Cerebellar nuclear complex (tissue), 1 donor: Measurements from ENCODE around the gene CPLX3.

Experiments
- DNase-seq, 2 experiments: peaks; one replicate each; lab custom pipeline; 2025; lab: John Stamatoyannopoulos, UW

The CPLX3 gene

DNA sequence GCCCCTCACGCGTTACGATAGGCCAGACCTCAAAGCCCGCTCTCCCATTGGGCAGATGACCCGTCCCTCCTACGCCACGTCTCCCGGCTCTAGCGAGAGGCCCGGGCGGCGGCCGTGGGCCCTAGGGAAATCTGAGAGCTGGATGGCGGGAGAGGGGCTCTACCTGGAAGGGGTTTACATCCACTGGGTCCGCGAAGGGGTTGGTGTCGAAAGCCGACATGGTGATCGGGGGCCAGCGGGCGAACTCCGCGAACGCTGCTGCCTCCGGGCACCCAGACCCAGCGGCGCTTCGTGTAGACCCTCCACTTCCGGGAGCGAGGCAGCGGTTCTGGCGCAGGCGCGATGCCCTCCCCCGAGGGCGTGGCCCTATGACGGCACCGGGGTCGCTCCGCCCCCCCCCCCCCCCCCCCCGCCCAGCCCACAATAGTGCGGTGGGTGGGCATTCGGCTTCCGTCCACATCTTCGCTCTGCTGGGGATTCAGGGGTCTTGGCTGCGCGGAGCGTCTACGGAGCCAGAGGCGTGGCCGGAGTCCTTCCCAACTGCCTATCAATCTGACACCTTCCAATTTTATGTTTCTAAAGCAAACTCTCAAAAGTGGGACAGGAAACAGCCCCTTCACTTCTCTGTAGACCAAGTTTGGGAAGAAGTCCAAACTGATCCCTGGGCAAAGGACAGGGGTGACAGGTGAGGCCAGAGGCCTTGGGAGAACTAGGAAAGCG, 46.8 kb downstream of the CPLX3 start, which contains the start of gene SCAMP2:
Gene SCAMP2 (minus strand): TSS at position 330 of the 720 bp plus-strand sequence. CDS start 110 bp downstream, at position 220.
- peak; percentile 88 to 93 for DNase-seq

DNA sequence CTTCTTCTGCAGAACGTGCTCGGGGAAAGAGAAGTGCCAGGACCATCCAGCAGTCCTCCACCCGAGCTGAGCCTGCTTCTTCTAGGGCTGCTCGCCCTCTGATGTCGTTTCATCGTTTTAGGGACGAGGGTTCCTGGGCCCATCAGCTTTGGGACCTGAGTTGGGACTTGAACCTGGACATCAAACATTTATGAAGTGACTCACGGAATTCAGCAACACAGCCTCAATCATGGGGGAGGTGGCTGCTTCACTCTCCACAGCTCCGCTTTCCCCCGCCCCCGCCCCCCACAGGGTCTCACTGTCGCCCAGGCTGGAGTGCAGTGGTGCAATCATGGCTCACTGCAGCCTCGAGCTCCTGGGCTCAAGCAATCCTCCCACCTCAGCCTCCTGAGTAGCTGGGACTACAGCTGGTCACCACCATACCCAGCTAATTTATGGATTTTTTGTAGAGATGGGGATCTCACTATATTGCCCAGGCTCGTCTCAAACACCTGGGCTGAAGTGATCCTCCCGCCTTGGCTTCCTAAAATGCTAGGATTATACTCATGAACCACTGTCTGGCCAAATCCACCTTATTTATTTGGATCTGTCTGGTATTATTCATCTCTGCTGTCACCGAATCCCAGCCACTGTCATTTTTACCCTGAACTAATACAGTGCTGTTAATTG, 47.5 kb downstream of the CPLX3 start:
- no peak for DNase-seq

DNA sequence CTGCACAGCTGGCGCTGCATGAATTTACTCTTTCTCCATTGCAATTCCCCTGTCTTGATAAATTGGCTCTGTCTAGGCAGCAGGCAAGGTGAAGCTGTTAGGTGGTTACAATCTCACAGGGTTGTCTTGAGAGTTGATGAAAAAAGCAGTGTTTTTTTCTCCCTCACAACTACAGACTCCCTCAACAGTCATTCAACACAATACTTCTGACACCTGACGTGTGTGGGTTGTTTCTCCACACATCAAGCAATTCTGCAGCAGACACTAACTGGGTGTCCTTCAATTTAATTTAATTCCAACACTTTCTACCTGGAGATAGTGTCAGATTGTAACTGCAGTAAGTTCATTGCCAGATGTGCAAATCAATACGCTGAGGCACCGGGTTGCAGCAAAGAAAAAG, 51.8 kb downstream of the CPLX3 start:
- DNase-seq, result no peak
